Fibroblast of the aortic adventitia (primary cell): ENCODE results near the gene SH3BGRL3. TPM values are rescaled to one million over a fixed set of nuclear protein-coding genes. Genes with fewer than 3 reads are reported as not detected.
"Not testable (repeated sequence)": the region's sequence is repeated elsewhere in the genome, so short reads cannot be mapped to it uniquely, and the experiment has no call there.

Source experiments
- DNase-seq: peaks from one replicate; pipeline ENCODE4 v3.0.0-alpha.2; 2010; ENCODE audit warnings: low read depth
- H3K4me3 ChIP-seq: 2 replicates; pipeline ENCODE4 v1.5.1; 2011; ENCODE audit warnings: low read depth, mild to moderate bottlenecking, control low read depth, low read length, moderate library complexity
- CTCF ChIP-seq: IDR thresholded peaks from 2 replicates; pipeline ENCODE4 v1.5.1; 2011; ENCODE audit warnings: mild to moderate bottlenecking, low read length, control low read depth, inconsistent platforms; ENCODE audit not compliant: insufficient read depth
- total RNA-seq: library from RNA; depleted of rRNA; stranded (reverse); fragments of >200 nt; gene quantifications from 2 replicates; pipeline ENCODE4 v1.2.3, GENCODE V29; 2012; ENCODE audit warnings: low replicate concordance

Gene SH3BGRL3
- total RNA-seq, 1 donor = 114 TPM

- DNase-seq = no peak
- TF ChIP-seq CTCF = no peak
- no peak overlapping the region for H3K4me3 ChIP-seq
Measured at GRCh38 chr1:26297791-26298124, 17.9 kb downstream of the SH3BGRL3 start.

- no peak for DNase-seq
- no peak for TF ChIP-seq CTCF
- no peak overlapping the region for H3K4me3 ChIP-seq
Measured at GRCh38 chr1:26300578-26301275, 20.8 kb downstream of the SH3BGRL3 start.

- TF ChIP-seq CTCF = no peak
- DNase-seq = peak; percentile 77
- no peak overlapping the region for H3K4me3 ChIP-seq
Measured at GRCh38 chr1:26302733-26303405, 23.0 kb downstream of the SH3BGRL3 start.

- peak overlapping the region; percentile 89 for H3K4me3 ChIP-seq
- TF ChIP-seq CTCF = no peak
- no peak for DNase-seq
Measured at GRCh38 chr1:26305667-26306289, 25.9 kb downstream of the SH3BGRL3 start.

- DNase-seq = peak; percentile 90
- H3K4me3 ChIP-seq = peak within 1 kb of the TSS; percentile 89
- TF ChIP-seq CTCF = no peak
Measured at GRCh38 chr1:26306290-26307229, 26.7 kb downstream of the SH3BGRL3 start, which contains the start of gene UBXN11. Gene UBXN11 (minus strand): TSS chr1:26306636. CDS start chr1:26302883, 3,753 bp downstream.

GRCh38 chr1:26307363-26307781, 27.5 kb downstream of the SH3BGRL3 start:
- no peak for DNase-seq
- TF ChIP-seq CTCF = no peak
- H3K4me3 ChIP-seq = no peak overlapping the region

GRCh38 chr1:26307966-26308899, 28.3 kb downstream of the SH3BGRL3 start:
- DNase-seq, H3K4me3 ChIP-seq: not testable (repeated sequence)
